HUES64 (cell line): ENCODE results near the gene L1CAM.
A peak's percentile ranks its signal among the peaks of the same experiment; 100 is the strongest.

Experiments used
- H3K27ac ChIP-seq: 2 replicates; pipeline ENCODE4 v1.7.0; 2013; ENCODE audit warnings: low read depth, low read length, inconsistent platforms
- H3K27me3 ChIP-seq: 2 replicates; pipeline ENCODE4 v1.6.1; 2013; ENCODE audit warnings: mild to moderate bottlenecking, low read length; ENCODE audit not compliant: insufficient read depth
- H3K36me3 ChIP-seq: 2 replicates; pipeline ENCODE4 v1.6.1; 2013; ENCODE audit warnings: mild to moderate bottlenecking, low read length; ENCODE audit not compliant: insufficient read depth
- H3K4me1 ChIP-seq: 2 replicates; pipeline ENCODE4 v1.6.1; 2013; ENCODE audit warnings: mild to moderate bottlenecking, low read length, moderate library complexity; ENCODE audit not compliant: insufficient read depth
- H3K4me3 ChIP-seq: 2 replicates; pipeline ENCODE4 v1.5.1; 2013; ENCODE audit warnings: mild to moderate bottlenecking, low read length, moderate library complexity
- H3K9ac ChIP-seq: 2 replicates; pipeline ENCODE4 v1.6.1; 2013; ENCODE audit warnings: mild to moderate bottlenecking, low read depth, low read length
- H3K9me3 ChIP-seq: 2 replicates; pipeline ENCODE4 v1.6.1; 2013; ENCODE audit warnings: low read depth, low read length; ENCODE audit not compliant: insufficient read depth
- WGBS: fragments of 150-250, 120-280 bp; methylation state at CpG from one replicate; pipeline ENCODE4 v1.1.7; 2013; ENCODE audit warnings: missing lambda C conversion rate; 5-methylcytosine and 5-hydroxymethylcytosine counted together

Gene L1CAM

GRCh38 chrX:153830640-153831428 is 55.1 kb downstream of the L1CAM start:
- under 1% methylated on average over 95 of the region's 102 CpGs for WGBS
- H3K9me3 ChIP-seq: no peaks in the 10 kb centered on the region
- peaks cover 14% of the 10 kb centered on the region for H3K4me1 ChIP-seq
- peaks cover 39% of the 10 kb centered on the region; the same call in 1 of the 2 replicates for H3K27me3 ChIP-seq
- peak overlapping the region; percentile 46; the same call in 1 of the 2 replicates for H3K27ac ChIP-seq
- no peak overlapping the region for H3K9ac ChIP-seq
- peak overlapping the region; percentile 53 for H3K4me3 ChIP-seq
- H3K36me3 ChIP-seq: no peaks in the 10 kb centered on the region

DNA sequence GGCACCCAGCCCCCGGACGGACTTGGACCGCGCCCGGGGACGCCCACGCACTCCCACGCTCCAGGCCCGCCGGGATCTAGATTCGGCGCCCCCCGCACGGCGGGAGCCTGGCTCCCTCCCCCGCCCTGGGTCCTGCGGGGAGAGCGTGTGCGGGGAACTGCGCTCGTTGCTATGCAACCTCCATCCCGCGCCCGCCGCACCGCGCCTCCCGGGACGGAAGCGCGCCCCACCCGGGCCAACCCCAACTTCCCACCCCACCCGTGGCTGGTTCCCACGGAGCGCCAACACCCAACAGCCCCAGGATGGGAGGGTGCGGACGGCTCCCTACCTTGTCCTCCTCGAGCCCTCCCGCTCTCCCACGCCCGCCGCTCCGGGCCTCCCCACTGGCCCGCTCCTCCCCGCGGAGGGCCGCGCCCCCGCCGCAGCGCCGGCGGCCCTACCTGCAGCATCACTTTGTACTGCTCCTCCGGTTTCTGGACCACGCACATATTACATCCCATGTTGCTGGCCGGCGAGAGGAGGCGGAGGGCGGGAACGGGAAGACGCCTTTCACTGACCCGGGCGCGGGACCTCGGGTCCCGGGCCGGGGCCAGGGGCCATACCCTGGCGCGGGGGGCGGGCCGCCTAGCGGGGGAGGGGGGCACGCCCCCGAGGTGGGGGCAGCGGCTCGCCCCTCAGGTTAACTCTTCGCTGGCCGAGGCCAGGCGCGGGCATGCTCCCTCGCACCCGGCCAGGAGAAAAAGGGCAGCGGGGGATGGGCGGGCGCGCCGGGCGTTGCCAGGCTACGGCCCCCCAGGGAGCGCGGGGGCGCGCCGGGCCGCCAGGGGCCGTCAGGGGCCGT is 56.0 kb downstream of the L1CAM start, which contains the start of gene PDZD4:
PDZD4 (minus strand) TSS at position 746 of the 841 bp plus-strand sequence; CDS start at position 500, 246 bp downstream.
- Histone ChIP-seq H3K27me3 (peaks cover 39% of the 10 kb centered on the region; the same call in 1 of the 2 replicates), H3K9me3 (no peaks in the 10 kb centered on the region), H3K9ac (peak within 1 kb of the TSS; percentile 64), H3K27ac (peak within 1 kb of the TSS; percentile 63; the same call in 1 of the 2 replicates), H3K36me3 (no peaks in the 10 kb centered on the region), H3K4me1 (peaks cover 20% of the 10 kb centered on the region), H3K4me3 (peak within 1 kb of the TSS; percentile 72)
- under 1% methylated on average over 97 of the region's 97 CpGs for WGBS

- Histone ChIP-seq H3K4me1 (peaks cover 20% of the 10 kb centered on the region), H3K9ac (peak overlapping the region; percentile 64), H3K27me3 (peaks cover 39% of the 10 kb centered on the region; the same call in 1 of the 2 replicates), H3K36me3 (no peaks in the 10 kb centered on the region), H3K4me3 (peak overlapping the region; percentile 72), H3K9me3 (no peaks in the 10 kb centered on the region), H3K27ac (peak overlapping the region; percentile 63; the same call in 1 of the 2 replicates)
- WGBS: under 1% methylated on average over 27 of the region's 27 CpGs
Observed at GRCh38 chrX:153829549-153829798, 56.5 kb downstream of the L1CAM start.

- no peaks in the 10 kb centered on the region for H3K9me3 ChIP-seq
- no peaks in the 10 kb centered on the region for H3K36me3 ChIP-seq
- peak overlapping the region; percentile 72 for H3K4me3 ChIP-seq
- peaks cover 20% of the 10 kb centered on the region for H3K4me1 ChIP-seq
- H3K27ac ChIP-seq: peak overlapping the region; percentile 94
- H3K9ac ChIP-seq: peak overlapping the region; percentile 73
- under 1% methylated on average over 44 of the region's 50 CpGs for WGBS
- peaks cover 39% of the 10 kb centered on the region; the same call in 1 of the 2 replicates for H3K27me3 ChIP-seq
Observed at GRCh38 chrX:153828723-153829548, 57.0 kb downstream of the L1CAM start.

GRCh38 chrX:153828308-153828707 is 57.7 kb downstream of the L1CAM start:
- 3% methylated on average over 17 of the region's 17 CpGs for WGBS
- peaks cover 20% of the 10 kb centered on the region for H3K4me1 ChIP-seq

DNA sequence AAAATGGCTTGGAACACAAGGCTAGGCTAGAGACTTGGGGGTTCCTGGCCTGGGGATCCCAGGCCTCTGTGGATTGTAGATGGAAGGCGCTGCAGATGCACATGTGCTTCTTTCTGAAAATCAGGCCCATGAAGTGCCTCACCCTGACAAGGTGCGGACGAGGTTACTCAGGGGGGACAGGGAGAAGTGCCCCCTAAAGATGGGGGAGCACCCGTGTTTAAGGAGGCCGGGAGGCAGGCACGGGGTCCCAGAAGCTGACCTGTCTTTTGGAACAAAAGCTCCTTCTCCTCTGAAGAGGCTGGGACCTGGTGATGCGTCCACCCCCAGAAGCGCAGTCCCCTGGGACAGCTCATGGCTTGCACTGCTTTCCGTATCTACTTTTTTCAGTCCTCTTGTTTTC is 58.1 kb downstream of the L1CAM start:
- H3K27ac ChIP-seq: peak overlapping the region; percentile 94; the same call in 1 of the 2 replicates
- peaks cover 20% of the 10 kb centered on the region for H3K4me1 ChIP-seq
- peaks cover 39% of the 10 kb centered on the region; the same call in 1 of the 2 replicates for H3K27me3 ChIP-seq
- no peaks in the 10 kb centered on the region for H3K36me3 ChIP-seq
- WGBS: 64% methylated on average over 9 of the region's 9 CpGs
- H3K4me3 ChIP-seq: peak overlapping the region; percentile 72
- H3K9ac ChIP-seq: peak overlapping the region; percentile 73; the same call in 1 of the 2 replicates
- H3K9me3 ChIP-seq: no peaks in the 10 kb centered on the region

More at GRCh38 chrX:153828308-153828707, 57.7 kb downstream of the L1CAM start:
- peaks cover 39% of the 10 kb centered on the region; the same call in 1 of the 2 replicates for H3K27me3 ChIP-seq
- peak overlapping the region; percentile 73 for H3K9ac ChIP-seq
- peak overlapping the region; percentile 72 for H3K4me3 ChIP-seq
- peak overlapping the region; percentile 94 for H3K27ac ChIP-seq
- no peaks in the 10 kb centered on the region for H3K9me3 ChIP-seq
- no peaks in the 10 kb centered on the region for H3K36me3 ChIP-seq

DNA sequence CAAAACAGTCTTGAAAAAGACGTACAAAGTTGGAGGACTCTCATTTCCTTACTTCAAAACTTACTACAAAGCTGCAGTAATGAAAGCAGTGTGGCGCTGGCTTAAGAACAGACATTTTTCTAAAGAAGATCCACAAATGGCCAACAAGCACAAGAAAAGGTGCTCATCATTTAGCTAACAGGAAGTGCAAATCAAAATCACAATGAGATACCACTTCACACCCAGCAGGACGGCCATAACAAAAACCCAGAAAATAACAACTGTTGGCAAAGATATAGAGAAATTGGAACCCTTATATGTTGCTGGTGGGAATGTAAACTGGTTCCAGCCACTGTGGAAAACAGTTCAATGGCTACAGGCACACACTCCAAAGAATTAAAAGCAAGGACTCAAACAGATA is 59.0 kb downstream of the L1CAM start:
- 54% methylated on average over 2 of the region's 3 CpGs for WGBS
- Histone ChIP-seq H3K9ac (no peak overlapping the region), H3K36me3 (no peaks in the 10 kb centered on the region), H3K27me3 (peaks cover 34% of the 10 kb centered on the region; the same call in 1 of the 2 replicates), H3K4me1 (peaks cover 20% of the 10 kb centered on the region), H3K27ac (peak overlapping the region; percentile 77; the same call in 1 of the 2 replicates), H3K9me3 (no peaks in the 10 kb centered on the region), H3K4me3 (peak overlapping the region; percentile 72)

GRCh38 chrX:153825042-153825441 is 60.9 kb downstream of the L1CAM start:
- Histone ChIP-seq H3K4me1 (peaks cover 27% of the 10 kb centered on the region), H3K4me3 (no peak overlapping the region), H3K36me3 (no peaks in the 10 kb centered on the region), H3K27me3 (peaks cover 24% of the 10 kb centered on the region; the same call in 1 of the 2 replicates), H3K27ac (no peak overlapping the region), H3K9me3 (no peaks in the 10 kb centered on the region), H3K9ac (no peak overlapping the region)
- 89% methylated on average over 8 of the region's 8 CpGs for WGBS

GRCh38 chrX:153824348-153824747 is 61.6 kb downstream of the L1CAM start:
- H3K4me3 ChIP-seq: no peak overlapping the region
- H3K27me3 ChIP-seq: peaks cover 18% of the 10 kb centered on the region; the same call in 1 of the 2 replicates
- 96% methylated on average over 10 of the region's 10 CpGs for WGBS
- no peak overlapping the region for H3K9ac ChIP-seq
- peaks cover 27% of the 10 kb centered on the region for H3K4me1 ChIP-seq
- no peaks in the 10 kb centered on the region for H3K36me3 ChIP-seq
- H3K9me3 ChIP-seq: no peaks in the 10 kb centered on the region
- no peak overlapping the region for H3K27ac ChIP-seq

GRCh38 chrX:153821066-153821465 is 64.9 kb downstream of the L1CAM start:
- H3K27me3 ChIP-seq: no peaks in the 10 kb centered on the region
- no peaks in the 10 kb centered on the region for H3K9me3 ChIP-seq
- no peak overlapping the region for H3K4me3 ChIP-seq
- H3K27ac ChIP-seq: no peak overlapping the region
- no peak overlapping the region for H3K9ac ChIP-seq
- 70% methylated on average over 8 of the region's 9 CpGs for WGBS
- H3K4me1 ChIP-seq: peaks cover 12% of the 10 kb centered on the region
- H3K36me3 ChIP-seq: no peaks in the 10 kb centered on the region
